Measurements from ENCODE around the gene FST. TPM values are rescaled to one million over a fixed set of nuclear protein-coding genes. Genes with fewer than 3 reads are reported as not detected.

The FST gene
- total RNA-seq, 5 donors from 2014 or later (not counting 1 experiment from before 2014, with no cell fraction given) = 0.86 to 2.5 (median 1.5) TPM; not detected in 1

DNA sequence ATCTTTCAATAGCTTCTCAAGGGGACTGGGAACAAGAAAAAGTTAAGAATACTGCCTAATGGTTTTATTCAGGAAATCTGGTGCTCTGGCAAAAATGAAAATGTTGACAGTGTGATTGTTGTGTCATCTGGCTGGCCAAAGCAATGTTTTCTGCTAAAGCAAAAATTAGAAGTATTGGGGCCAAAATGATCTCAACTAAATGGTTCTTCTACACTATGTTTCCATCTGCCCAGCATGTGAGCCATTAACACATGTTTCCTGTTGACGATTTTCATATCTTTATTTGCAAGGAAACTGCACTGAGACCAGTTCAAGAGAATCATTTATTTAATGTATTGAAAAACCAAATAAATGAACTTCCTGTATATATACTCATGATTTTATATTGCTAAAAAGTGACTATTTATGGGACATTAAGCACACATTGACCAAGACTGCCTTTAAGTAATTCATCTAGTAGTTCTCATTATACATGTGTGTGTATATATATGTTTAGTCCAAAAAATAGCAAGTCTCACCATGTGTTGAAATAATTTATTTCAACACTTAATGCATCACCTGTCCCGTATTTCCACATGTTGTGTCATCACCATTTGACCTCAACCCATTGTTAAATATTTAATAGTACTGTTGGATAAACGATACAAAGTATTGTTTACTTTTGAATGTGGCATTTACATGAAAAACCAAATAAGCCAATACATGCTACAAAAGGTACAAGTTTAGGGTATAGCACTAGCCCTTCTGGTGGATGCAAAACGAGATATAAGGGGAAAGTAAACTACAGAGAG is 7.5 kb upstream of the FST start:
- Histone ChIP-seq H3K9me3 (no peaks in the 10 kb centered on the region), H3K4me1 (ENCODE audit: control insufficient read depth in 1 of 2, extremely low read depth in 1 of 2, insufficient read depth in 2 of 2, low read length in 2 of 2) (no peaks in the 10 kb centered on the region), H3K4me3 (ENCODE audit: control insufficient read depth in 1 of 2, extremely low read depth in 1 of 2, low read length in 1 of 2) (no peak overlapping the region), H3K36me3 (ENCODE audit: control insufficient read depth in 2 of 2, extremely low read depth in 1 of 2, insufficient read depth in 1 of 2, low read length in 1 of 2) (no peaks in the 10 kb centered on the region), H3K27me3 (replicated peaks in 1 of 2; ENCODE audit: control insufficient read depth in 2 of 2, extremely low read depth in 1 of 2, insufficient read depth in 2 of 2, low read length in 1 of 2) (peaks cover under 1 to 3% of the 10 kb centered on the region in 2 experiments), H3K27ac (ENCODE audit: low read length) (no peak overlapping the region)
- DNase-seq = no peak
- ChIA-PET POLR2A (no interaction called here), CTCF (no interaction called here)
- H3K36me3 Mint-ChIP-seq = no peaks in the 10 kb centered on the region
- H3K4me3 Mint-ChIP-seq = no peak overlapping the region
- WGBS (ENCODE audit: insufficient coverage) = no CpG with 5 or more reads among the region's 4 CpGs
- H3K4me1 Mint-ChIP-seq = no peaks in the 10 kb centered on the region
- no peak for ATAC-seq (replicated peaks in 1 of 4)
- H3K9me3 Mint-ChIP-seq = no peaks in the 10 kb centered on the region
- no peak overlapping the region for H3K27ac Mint-ChIP-seq
- H3K27me3 Mint-ChIP-seq = peaks cover 44 to 60% of the 10 kb centered on the region in 2 donors

DNA sequence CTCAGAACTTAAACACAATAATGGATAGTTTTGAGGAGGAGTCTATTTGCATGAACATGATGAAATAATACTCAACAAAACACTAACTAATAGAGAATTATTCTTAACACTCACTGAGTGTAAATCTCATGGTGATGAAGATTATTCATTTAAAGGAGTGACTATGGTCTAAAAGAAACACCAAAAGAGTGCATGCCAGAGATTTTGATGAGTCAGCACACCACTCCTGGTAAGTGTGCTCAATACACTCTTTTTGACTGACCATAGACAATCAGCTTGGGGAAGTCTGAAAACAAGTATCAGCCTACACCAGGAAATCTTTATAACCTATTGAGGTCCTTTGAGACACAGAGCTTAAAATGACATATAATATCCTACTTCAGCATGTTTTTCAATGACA is 6.8 kb upstream of the FST start:
- Mint-ChIP-seq H3K27me3 (peaks cover 48 to 63% of the 10 kb centered on the region in 2 donors), H3K36me3 (no peaks in the 10 kb centered on the region), H3K27ac (no peak overlapping the region), H3K4me1 (peaks cover 4 to 6% (median 4%) of the 10 kb centered on the region in 3 donors), H3K9me3 (no peaks in the 10 kb centered on the region), H3K4me3 (no peak overlapping the region)
- no peaks in the 10 kb centered on the region for H3K36me3 ChIP-seq (ENCODE audit: control insufficient read depth in 2 of 2, extremely low read depth in 1 of 2, insufficient read depth in 1 of 2, low read length in 1 of 2)
- ChIA-PET CTCF (no interaction called here), POLR2A (no interaction called here)
- H3K27ac ChIP-seq (ENCODE audit: low read length) = no peak overlapping the region
- DNase-seq (no peak), ATAC-seq (replicated peaks in 1 of 4) (no peak)
- no peaks in the 10 kb centered on the region for H3K9me3 ChIP-seq
- peaks cover 2 to 4% of the 10 kb centered on the region in 2 experiments for H3K27me3 ChIP-seq (replicated peaks in 1 of 2; ENCODE audit: control insufficient read depth in 2 of 2, extremely low read depth in 1 of 2, insufficient read depth in 2 of 2, low read length in 1 of 2)
- H3K4me1 ChIP-seq (ENCODE audit: control insufficient read depth in 1 of 2, extremely low read depth in 1 of 2, insufficient read depth in 2 of 2, low read length in 2 of 2) = peaks cover 0 to 2% of the 10 kb centered on the region in 2 experiments
- H3K4me3 ChIP-seq (ENCODE audit: control insufficient read depth in 1 of 2, extremely low read depth in 1 of 2, low read length in 1 of 2) = no peak overlapping the region

DNA sequence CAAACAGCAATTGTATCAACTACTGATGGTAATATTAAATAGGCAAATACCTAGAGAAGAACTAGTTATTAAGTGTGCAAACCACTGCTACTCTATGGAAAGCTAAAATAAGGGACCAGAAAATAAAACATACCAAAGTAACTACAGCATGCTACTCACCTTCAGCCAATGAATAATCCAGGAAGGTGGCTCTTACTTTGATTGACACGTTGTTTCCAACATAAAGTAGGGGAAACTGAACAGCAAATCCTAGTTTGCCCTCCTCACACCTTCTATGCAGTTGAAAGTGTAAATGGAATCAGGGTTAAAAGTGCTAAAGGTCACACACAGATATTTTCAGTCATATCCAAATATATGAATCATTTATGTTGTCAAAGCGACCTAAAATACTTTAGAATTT is 5.1 kb upstream of the FST start:
- ATAC-seq (replicated peaks in 1 of 4) = no peak
- peaks cover 52 to 65% of the 10 kb centered on the region in 2 donors for H3K27me3 Mint-ChIP-seq
- no peak overlapping the region for H3K27ac Mint-ChIP-seq

DNA sequence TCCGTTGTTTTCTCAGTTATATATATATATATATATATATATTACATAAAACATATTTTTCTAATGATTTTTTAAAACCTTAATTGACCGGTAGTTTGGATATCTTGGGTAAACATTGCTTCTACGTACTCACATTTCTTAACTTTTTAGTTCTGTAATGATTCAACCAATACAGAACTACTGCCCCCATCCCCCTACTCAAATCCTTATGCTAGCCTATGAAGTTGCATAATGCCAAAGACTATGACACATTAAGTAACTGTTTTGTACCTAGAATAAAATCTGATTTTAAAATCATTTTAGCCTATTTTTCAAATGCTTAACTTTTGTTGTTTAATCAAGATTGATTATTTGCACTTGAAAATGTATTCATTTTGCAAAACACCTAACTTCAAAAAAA is 4.4 kb upstream of the FST start:
- no CpG with 5 or more reads among the region's 3 CpGs for WGBS (ENCODE audit: insufficient coverage)
- peaks cover 54 to 67% of the 10 kb centered on the region in 2 donors for H3K27me3 Mint-ChIP-seq
- Histone ChIP-seq H3K4me3 (ENCODE audit: control insufficient read depth in 1 of 2, extremely low read depth in 1 of 2, low read length in 1 of 2) (no peak overlapping the region), H3K27ac (ENCODE audit: low read length) (no peak overlapping the region), H3K27me3 (replicated peaks in 1 of 2; ENCODE audit: control insufficient read depth in 2 of 2, extremely low read depth in 1 of 2, insufficient read depth in 2 of 2, low read length in 1 of 2) (peaks cover 7 to 17% of the 10 kb centered on the region in 2 experiments), H3K9me3 (no peaks in the 10 kb centered on the region), H3K4me1 (ENCODE audit: control insufficient read depth in 1 of 2, extremely low read depth in 1 of 2, insufficient read depth in 2 of 2, low read length in 2 of 2) (peaks cover 4 to 19% of the 10 kb centered on the region in 2 experiments), H3K36me3 (ENCODE audit: control insufficient read depth in 2 of 2, extremely low read depth in 1 of 2, insufficient read depth in 1 of 2, low read length in 1 of 2) (no peaks in the 10 kb centered on the region)
- CTCF ChIA-PET = interaction anchor here (0.6 to 1.2 kb wide), 7 partner anchors 11 to 758 kb away, joined by 3 to 7 read pairs (median 4); no protein-coding TSS in a partner anchor
- H3K4me1 Mint-ChIP-seq = peaks cover 13 to 23% (median 18%) of the 10 kb centered on the region in 3 donors
- H3K4me3 Mint-ChIP-seq = no peak overlapping the region
- no peak overlapping the region for H3K27ac Mint-ChIP-seq
- POLR2A ChIA-PET = interaction anchor here in 1 of 2 donors (0.6 kb wide), 1 partner anchor 400 kb away, joined by 7 read pairs; no protein-coding TSS in a partner anchor
- no peaks in the 10 kb centered on the region for H3K36me3 Mint-ChIP-seq
- H3K9me3 Mint-ChIP-seq = no peaks in the 10 kb centered on the region
- ATAC-seq (replicated peaks in 1 of 4) (no peak), DNase-seq (no peak)

More for the DNA sequence above, 5.1 kb upstream of the FST start:
- H3K36me3 Mint-ChIP-seq = no peaks in the 10 kb centered on the region
- no peak overlapping the region for H3K4me3 Mint-ChIP-seq
- DNase-seq = no peak
- POLR2A ChIA-PET = interaction anchor here in 1 of 2 donors (0.5 kb wide), 1 partner anchor 19 kb away, joined by 3 read pairs; no protein-coding TSS in a partner anchor
- H3K9me3 ChIP-seq = no peaks in the 10 kb centered on the region
- peaks cover 0 to 13% of the 10 kb centered on the region in 2 experiments for H3K4me1 ChIP-seq (ENCODE audit: control insufficient read depth in 1 of 2, extremely low read depth in 1 of 2, insufficient read depth in 2 of 2, low read length in 2 of 2)
- peaks cover 4 to 13% of the 10 kb centered on the region in 2 experiments for H3K27me3 ChIP-seq (replicated peaks in 1 of 2; ENCODE audit: control insufficient read depth in 2 of 2, extremely low read depth in 1 of 2, insufficient read depth in 2 of 2, low read length in 1 of 2)
- H3K27ac ChIP-seq (ENCODE audit: low read length) = no peak overlapping the region
- no peaks in the 10 kb centered on the region for H3K36me3 ChIP-seq (ENCODE audit: control insufficient read depth in 2 of 2, extremely low read depth in 1 of 2, insufficient read depth in 1 of 2, low read length in 1 of 2)
- no peaks in the 10 kb centered on the region for H3K9me3 Mint-ChIP-seq
- no CpG with 5 or more reads among the region's 2 CpGs for WGBS (ENCODE audit: insufficient coverage)
- H3K4me1 Mint-ChIP-seq = peaks cover 9 to 17% (median 14%) of the 10 kb centered on the region in 3 donors
- no peak overlapping the region for H3K4me3 ChIP-seq (ENCODE audit: control insufficient read depth in 1 of 2, extremely low read depth in 1 of 2, low read length in 1 of 2)
- CTCF ChIA-PET = interaction anchor here in 1 of 2 donors (0.6 kb wide), 1 partner anchor 101 kb away, joined by 3 read pairs; no protein-coding TSS in a partner anchor

DNA sequence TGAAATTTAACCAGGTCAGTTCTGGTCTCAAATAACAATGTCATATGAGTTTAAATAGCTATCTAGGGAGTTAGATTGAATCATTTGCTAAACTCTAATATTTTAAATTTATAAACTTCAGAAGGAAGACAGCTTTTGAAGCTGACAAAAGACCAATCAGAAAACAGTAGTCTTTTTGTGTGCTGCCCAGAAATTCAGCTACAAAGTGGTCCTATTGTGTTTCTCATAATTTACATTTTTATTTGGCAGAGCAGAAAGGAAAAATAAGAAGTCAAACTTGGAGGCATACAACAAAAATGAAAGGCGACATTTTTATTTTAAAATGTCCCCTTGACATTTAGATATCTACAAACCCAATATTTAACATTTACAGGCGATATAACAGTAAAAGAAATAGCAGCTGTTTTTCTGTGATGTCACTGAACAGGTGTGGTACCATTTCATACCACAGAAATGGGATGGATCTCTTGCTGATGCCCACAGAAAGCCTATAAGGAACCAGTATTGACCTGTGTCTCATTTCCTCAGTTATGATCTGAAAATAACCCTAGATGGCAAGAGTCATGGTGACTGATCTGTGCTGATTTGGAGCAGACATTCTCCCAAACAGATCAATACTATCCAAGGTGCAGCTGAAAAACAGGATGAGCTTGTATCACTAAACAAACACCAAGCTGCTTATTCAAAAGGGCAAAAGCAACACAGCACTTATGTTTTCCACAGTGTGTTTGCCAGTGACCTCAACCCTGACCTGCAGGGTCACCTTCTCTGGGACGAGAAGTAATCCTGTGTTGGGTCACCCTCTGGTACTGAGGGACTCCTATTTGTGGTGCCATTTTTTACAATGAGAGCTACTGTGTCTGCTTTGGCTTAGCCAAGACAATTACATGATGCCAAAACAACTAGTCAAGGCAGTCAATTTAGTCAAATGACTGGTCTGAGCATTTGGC is 3.6 kb upstream of the FST start:
- Histone ChIP-seq H3K4me1 (ENCODE audit: control insufficient read depth in 1 of 2, extremely low read depth in 1 of 2, insufficient read depth in 2 of 2, low read length in 2 of 2) (peaks cover 10 to 22% of the 10 kb centered on the region in 2 experiments), H3K27me3 (replicated peaks in 1 of 2; ENCODE audit: control insufficient read depth in 2 of 2, extremely low read depth in 1 of 2, insufficient read depth in 2 of 2, low read length in 1 of 2) (peaks cover 10 to 19% of the 10 kb centered on the region in 2 experiments), H3K9me3 (no peaks in the 10 kb centered on the region), H3K4me3 (ENCODE audit: control insufficient read depth in 1 of 2, extremely low read depth in 1 of 2, low read length in 1 of 2) (no peak overlapping the region), H3K36me3 (ENCODE audit: control insufficient read depth in 2 of 2, extremely low read depth in 1 of 2, insufficient read depth in 1 of 2, low read length in 1 of 2) (no peaks in the 10 kb centered on the region), H3K27ac (ENCODE audit: low read length) (no peak overlapping the region)
- H3K4me3 Mint-ChIP-seq = no peak overlapping the region
- H3K9me3 Mint-ChIP-seq = no peaks in the 10 kb centered on the region
- ChIA-PET POLR2A (interaction anchor here in 1 of 2 donors (0.6 kb wide), 2 partner anchors 87 to 400 kb away, joined by 4 to 7 read pairs; no protein-coding TSS in a partner anchor), CTCF (interaction anchor here (0.6 to 1.2 kb wide), 5 partner anchors 12 to 758 kb away, joined by 4 to 7 read pairs (median 4); no protein-coding TSS in a partner anchor)
- DNase-seq = no peak
- H3K4me1 Mint-ChIP-seq = peaks cover 18 to 30% (median 25%) of the 10 kb centered on the region in 3 donors
- WGBS (ENCODE audit: insufficient coverage) = no CpG with 5 or more reads among the region's 3 CpGs
- no peak for ATAC-seq (replicated peaks in 1 of 4)
- no peaks in the 10 kb centered on the region for H3K36me3 Mint-ChIP-seq
- H3K27ac Mint-ChIP-seq = no peak overlapping the region
- H3K27me3 Mint-ChIP-seq = peaks cover 54 to 60% of the 10 kb centered on the region in 2 donors

All from T-cell (primary cell).